Testis (tissue), 3 donors: Measurements from ENCODE around the gene CLTA. TPM values are rescaled to one million over a fixed set of nuclear protein-coding genes. Genes with fewer than 3 reads are reported as not detected.

Experiments used
- DNase-seq: peaks from one replicate; pipeline ENCODE4 v3.0.0-alpha.2; 2019
- H3K27ac ChIP-seq, 2 donors: fragments of 200-600 bp; sonication (generic); one replicate each; pipeline ENCODE4 v1.5.1; 2019
- H3K27me3 ChIP-seq: fragments of 200-600 bp; sonication (generic); one replicate; pipeline ENCODE4 v1.5.1; 2019
- H3K36me3 ChIP-seq: fragments of 200-600 bp; sonication (generic); one replicate; pipeline ENCODE4 v1.5.1; 2017; ENCODE audit warnings: low read depth; ENCODE audit errors: missing control alignments
- H3K4me1 ChIP-seq: fragments of 200-600 bp; sonication (generic); one replicate; pipeline ENCODE4 v1.5.1; 2019
- H3K4me3 ChIP-seq, 2 donors: fragments of 200-600 bp; sonication (generic); one replicate each; pipeline ENCODE4 v1.5.1; 2017 to 2019
- H3K9me3 ChIP-seq: fragments of 200-600 bp; sonication (generic); one replicate; pipeline ENCODE4 v1.5.1; 2017
- POLR2A ChIP-seq: fragments of 450-650 bp; IDR thresholded peaks from one replicate; pipeline ENCODE4 v1.6.1; 2017; ENCODE audit warnings: antibody characterized with exemption, mild to moderate bottlenecking, moderate library complexity
- WGBS, 2 donors: methylation state at CpG; one replicate each; pipeline ENCODE4 v1.1.5; 2018; 5-methylcytosine and 5-hydroxymethylcytosine counted together
- intact Hi-C: fragments of 100-400 bp; cut with DNase I; formaldehyde crosslinking; loops from one replicate; pipeline ENCODE4 v1.15.1; 2023; ENCODE audit warnings: low total_unique reads
- polyA plus RNA-seq: library from polyadenylated mRNA; stranded (reverse); fragments of 350-450 nt; fragmentation: Illumina TruSeq; extraction: RNeasy Lipid Tissue Mini Kit (QIAGEN cat#74804); gene quantifications from one replicate; pipeline ENCODE4 v1.2.3, GENCODE V29; 2014; ENCODE audit warnings: low read depth, low replicate concordance; ENCODE audit not compliant: insufficient read depth
- total RNA-seq, 2 donors: library from RNA; depleted of rRNA; stranded (reverse); fragments of >200 nt; gene quantifications; one replicate each; pipeline ENCODE4 v1.2.3, GENCODE V29; 2016
- TF ChIP-seq, protein P1 (sequence below), 3 experiments: fragments of 450-650 bp in 2 of 3; fragments of 200-600 bp in 1 of 3; sonication (generic) in 1 of 3; IDR thresholded peaks; one replicate each; pipeline ENCODE4 v1.5.1; 2016 to 2019; ENCODE audit warnings: antibody characterized with exemption in 3 of 3, mild to moderate bottlenecking in 2 of 3, moderate library complexity in 1 of 3

CLTA gene
- total and polyA plus RNA-seq, 3 donors from 2014 or later = 135 to 208 (median 168) TPM

- Histone ChIP-seq H3K36me3 (no peaks in the 10 kb centered on the region), H3K4me3 (peak overlapping the region; percentile 71 to 88), H3K9me3 (no peaks in the 10 kb centered on the region), H3K27ac (peak overlapping the region; percentile 87 to 90), H3K4me1 (peaks cover 33% of the 10 kb centered on the region), H3K27me3 (no peaks in the 10 kb centered on the region)
- DNase-seq = peak; percentile 45
- WGBS, 2 donors = 0 to 2% methylated on average over 14 to 18 of the region's 18 CpGs
- no peak for TF ChIP-seq POLR2A
- TF ChIP-seq, protein P1, sequence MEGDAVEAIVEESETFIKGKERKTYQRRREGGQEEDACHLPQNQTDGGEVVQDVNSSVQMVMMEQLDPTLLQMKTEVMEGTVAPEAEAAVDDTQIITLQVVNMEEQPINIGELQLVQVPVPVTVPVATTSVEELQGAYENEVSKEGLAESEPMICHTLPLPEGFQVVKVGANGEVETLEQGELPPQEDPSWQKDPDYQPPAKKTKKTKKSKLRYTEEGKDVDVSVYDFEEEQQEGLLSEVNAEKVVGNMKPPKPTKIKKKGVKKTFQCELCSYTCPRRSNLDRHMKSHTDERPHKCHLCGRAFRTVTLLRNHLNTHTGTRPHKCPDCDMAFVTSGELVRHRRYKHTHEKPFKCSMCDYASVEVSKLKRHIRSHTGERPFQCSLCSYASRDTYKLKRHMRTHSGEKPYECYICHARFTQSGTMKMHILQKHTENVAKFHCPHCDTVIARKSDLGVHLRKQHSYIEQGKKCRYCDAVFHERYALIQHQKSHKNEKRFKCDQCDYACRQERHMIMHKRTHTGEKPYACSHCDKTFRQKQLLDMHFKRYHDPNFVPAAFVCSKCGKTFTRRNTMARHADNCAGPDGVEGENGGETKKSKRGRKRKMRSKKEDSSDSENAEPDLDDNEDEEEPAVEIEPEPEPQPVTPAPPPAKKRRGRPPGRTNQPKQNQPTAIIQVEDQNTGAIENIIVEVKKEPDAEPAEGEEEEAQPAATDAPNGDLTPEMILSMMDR (IDR thresholded peaks at IDR 0.05) = no peak
- intact Hi-C loops = no loop called here
Measured at GRCh38 chr9:36191290-36191645, 547 bp downstream of the CLTA start.

DNA sequence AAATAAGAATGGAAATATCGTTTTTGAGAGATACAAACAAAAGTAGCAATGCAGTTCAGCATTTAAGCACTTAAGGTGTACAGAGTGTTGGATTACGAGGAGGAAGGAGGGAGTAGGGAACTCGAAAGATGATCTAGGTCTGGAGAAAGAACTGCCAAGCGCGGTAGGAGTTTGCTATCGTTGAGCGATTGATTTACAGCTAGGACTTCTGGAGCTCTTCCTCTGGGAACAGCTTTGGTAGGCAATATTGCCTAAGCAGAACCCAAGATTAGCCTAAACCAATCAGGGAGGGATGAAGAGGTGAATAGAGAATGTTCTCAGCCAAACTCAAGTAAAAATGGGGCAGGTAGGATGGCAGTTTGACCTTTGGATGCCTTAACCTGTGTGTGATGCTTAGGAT, 965 bp downstream of the CLTA start:
- peak overlapping the region; percentile 71 to 88 for H3K4me3 ChIP-seq
- peaks cover 33% of the 10 kb centered on the region for H3K4me1 ChIP-seq
- TF ChIP-seq POLR2A = no peak
- H3K27ac ChIP-seq = peak overlapping the region; percentile 87 to 90
- 0% methylated on average over 7 of the region's 7 CpGs for WGBS, 2 donors
- no peak for DNase-seq
- H3K27me3 ChIP-seq = no peaks in the 10 kb centered on the region
- no peaks in the 10 kb centered on the region for H3K36me3 ChIP-seq
- intact Hi-C loops = no loop called here
- H3K9me3 ChIP-seq = no peaks in the 10 kb centered on the region

- no peaks in the 10 kb centered on the region for H3K9me3 ChIP-seq
- TF ChIP-seq POLR2A = no peak
- TF ChIP-seq, protein P1 (IDR thresholded peaks at IDR 0.05) = no peak
- intact Hi-C loops = no loop called here
- DNase-seq = no peak
- no peaks in the 10 kb centered on the region for H3K27me3 ChIP-seq
- no peaks in the 10 kb centered on the region for H3K36me3 ChIP-seq
- peaks cover 33% of the 10 kb centered on the region for H3K4me1 ChIP-seq
- peak overlapping the region; percentile 71 to 88 for H3K4me3 ChIP-seq
- no peak overlapping the region for H3K27ac ChIP-seq
- WGBS, 2 donors = 50 to 63% methylated on average over 4 of the region's 4 CpGs
Measured at GRCh38 chr9:36192196-36192595, 1.5 kb downstream of the CLTA start.

DNA sequence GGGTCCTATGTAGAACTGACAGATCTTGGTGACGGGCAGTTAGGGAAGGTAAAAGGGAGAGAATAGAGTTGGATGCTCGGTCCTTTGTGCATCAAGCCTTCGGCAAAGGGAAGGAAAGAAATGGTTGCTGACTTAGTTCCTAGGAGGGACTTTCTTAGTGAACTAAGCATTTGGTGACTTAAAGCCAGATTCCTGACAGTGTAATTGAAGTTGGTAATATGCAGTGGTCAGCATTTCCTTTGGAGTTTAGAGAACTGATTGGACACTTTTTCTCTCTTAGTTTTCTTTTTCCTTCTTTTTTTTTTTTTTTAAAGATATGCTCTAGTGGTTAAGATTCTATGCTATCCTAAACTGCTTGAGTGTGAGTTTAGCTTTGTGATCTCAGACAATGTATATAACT, 2.3 kb downstream of the CLTA start:
- Histone ChIP-seq H3K27ac (no peak overlapping the region), H3K4me1 (peaks cover 33% of the 10 kb centered on the region), H3K4me3 (no peak overlapping the region), H3K27me3 (no peaks in the 10 kb centered on the region), H3K36me3 (no peaks in the 10 kb centered on the region), H3K9me3 (no peaks in the 10 kb centered on the region)
- no peak for DNase-seq
- intact Hi-C loops = no loop called here
- TF ChIP-seq, protein P1 (IDR thresholded peaks at IDR 0.05) = no peak
- TF ChIP-seq POLR2A = no peak
- 50 to 62% methylated on average over 3 of the region's 3 CpGs for WGBS, 2 donors

- no peak overlapping the region for H3K4me3 ChIP-seq
- H3K27me3 ChIP-seq = no peaks in the 10 kb centered on the region
- H3K36me3 ChIP-seq = no peaks in the 10 kb centered on the region
- no peaks in the 10 kb centered on the region for H3K9me3 ChIP-seq
- WGBS, 2 donors = 37 to 44% methylated on average over 4 of the region's 4 CpGs
- peaks cover 33% of the 10 kb centered on the region for H3K4me1 ChIP-seq
- DNase-seq = no peak
- intact Hi-C loops = no loop called here
- no peak overlapping the region for H3K27ac ChIP-seq
- no peak for TF ChIP-seq POLR2A
- TF ChIP-seq, protein P1 (IDR thresholded peaks at IDR 0.05) = no peak
Measured at GRCh38 chr9:36194326-36195000, 3.7 kb downstream of the CLTA start.
